ENCODE results near the gene PTBP2. TPM values are rescaled to one million over a fixed set of nuclear protein-coding genes. Genes with fewer than 3 reads are reported as not detected.
"Not testable (repeated sequence)": the region's sequence is repeated elsewhere in the genome, so short reads cannot be mapped to it uniquely, and the experiment has no call there.

Gene PTBP2
- total RNA-seq, 1 donor from 2014 or later = 112 TPM

- Mint-ChIP-seq H3K4me1 (ENCODE audit: low read depth, unreplicated experiment) (peaks cover 2% of the 10 kb centered on the region), H3K9me3 (ENCODE audit: unreplicated experiment) (peaks cover 16% of the 10 kb centered on the region), H3K27me3 (ENCODE audit: unreplicated experiment) (peaks cover 5% of the 10 kb centered on the region), H3K36me3 (ENCODE audit: unreplicated experiment) (peaks cover 47% of the 10 kb centered on the region), H3K27ac (ENCODE audit: unreplicated experiment) (peak overlapping the region; percentile 46), H3K4me3 (ENCODE audit: unreplicated experiment) (no peak overlapping the region)
- no peak for TF ChIP-seq CTCF (IDR thresholded peaks at IDR 0.05; ENCODE audit: partially characterized antibody, unreplicated experiment)
- DNase-seq = no peak
These were observed 35.2 kb downstream of the PTBP2 start for GRCh38 chr1:96756789-96757188.

GRCh38 chr1:96762586-96762985 is 41.0 kb downstream of the PTBP2 start:
- not testable (repeated sequence) for H3K4me1 Mint-ChIP-seq (ENCODE audit: low read depth, unreplicated experiment); H3K27me3 Mint-ChIP-seq (ENCODE audit: unreplicated experiment); DNase-seq; H3K27ac Mint-ChIP-seq (ENCODE audit: unreplicated experiment); H3K4me3 Mint-ChIP-seq (ENCODE audit: unreplicated experiment)
- Mint-ChIP-seq H3K36me3 (ENCODE audit: unreplicated experiment) (peaks cover 33% of the 10 kb centered on the region), H3K9me3 (ENCODE audit: unreplicated experiment) (peaks cover 20% of the 10 kb centered on the region)

- Mint-ChIP-seq H3K4me1 (ENCODE audit: low read depth, unreplicated experiment) (peaks cover 4% of the 10 kb centered on the region), H3K36me3 (ENCODE audit: unreplicated experiment) (peaks cover 29% of the 10 kb centered on the region), H3K9me3 (ENCODE audit: unreplicated experiment) (peaks cover 20% of the 10 kb centered on the region), H3K4me3 (ENCODE audit: unreplicated experiment) (no peak overlapping the region), H3K27me3 (ENCODE audit: unreplicated experiment) (peaks cover 5% of the 10 kb centered on the region), H3K27ac (ENCODE audit: unreplicated experiment) (no peak overlapping the region)
- no peak for TF ChIP-seq CTCF (IDR thresholded peaks at IDR 0.05; ENCODE audit: partially characterized antibody, unreplicated experiment)
- no peak for DNase-seq
These were observed 41.9 kb downstream of the PTBP2 start for GRCh38 chr1:96763514-96763913.

GRCh38 chr1:96764469-96764868 is 42.9 kb downstream of the PTBP2 start:
- peaks cover 20% of the 10 kb centered on the region for H3K36me3 Mint-ChIP-seq (ENCODE audit: unreplicated experiment)

GRCh38 chr1:96771847-96772246 is 50.3 kb downstream of the PTBP2 start:
- H3K27ac Mint-ChIP-seq (ENCODE audit: unreplicated experiment) = no peak overlapping the region
- H3K4me3 Mint-ChIP-seq (ENCODE audit: unreplicated experiment) = no peak overlapping the region
- H3K4me1 Mint-ChIP-seq (ENCODE audit: low read depth, unreplicated experiment) = peaks cover 2% of the 10 kb centered on the region
- DNase-seq = no peak
- H3K36me3 Mint-ChIP-seq (ENCODE audit: unreplicated experiment) = no peaks in the 10 kb centered on the region
- no peak for TF ChIP-seq CTCF (IDR thresholded peaks at IDR 0.05; ENCODE audit: partially characterized antibody, unreplicated experiment)
- peaks cover 2% of the 10 kb centered on the region for H3K27me3 Mint-ChIP-seq (ENCODE audit: unreplicated experiment)
- no peaks in the 10 kb centered on the region for H3K9me3 Mint-ChIP-seq (ENCODE audit: unreplicated experiment)

More at GRCh38 chr1:96764469-96764868, 42.9 kb downstream of the PTBP2 start:
- Mint-ChIP-seq H3K27ac (ENCODE audit: unreplicated experiment) (no peak overlapping the region), H3K9me3 (ENCODE audit: unreplicated experiment) (peaks cover 16% of the 10 kb centered on the region), H3K4me3 (ENCODE audit: unreplicated experiment) (no peak overlapping the region), H3K4me1 (ENCODE audit: low read depth, unreplicated experiment) (peaks cover 4% of the 10 kb centered on the region), H3K27me3 (ENCODE audit: unreplicated experiment) (peaks cover 5% of the 10 kb centered on the region)
- no peak for DNase-seq
- no peak for TF ChIP-seq CTCF (IDR thresholded peaks at IDR 0.05; ENCODE audit: partially characterized antibody, unreplicated experiment)

Data from glutamatergic neuron (in vitro differentiated cells).